ENCODE results near the gene TENT5A. TPM values are rescaled to one million over a fixed set of nuclear protein-coding genes. Genes with fewer than 3 reads are reported as not detected.

TENT5A gene
- total RNA-seq, 1 donor: 13.7 TPM

DNA sequence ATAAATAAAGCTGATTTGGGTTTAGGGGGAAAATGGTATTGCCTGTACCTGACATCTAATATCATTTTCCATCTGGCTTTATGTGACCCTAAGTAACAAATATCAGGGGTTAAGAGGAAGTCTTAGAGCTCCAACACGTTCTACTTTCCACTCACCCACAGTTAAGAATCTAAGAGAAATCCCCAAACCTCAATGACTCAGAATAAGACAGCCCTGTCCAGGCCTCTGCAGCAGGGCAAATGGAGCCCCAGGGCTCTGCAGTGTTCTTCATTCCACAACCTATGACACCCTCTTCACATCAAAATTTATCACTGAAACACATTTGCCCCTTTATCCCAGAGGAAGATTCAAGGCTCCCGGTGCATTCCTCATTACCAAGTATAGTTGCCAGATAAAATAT, 20.3 kb upstream of the TENT5A start:
- DNase-seq (ENCODE audit: low read depth in 2 of 3, low spot score in 2 of 3): peak in 2 of 3 donors; percentile 70 to 81

DNA sequence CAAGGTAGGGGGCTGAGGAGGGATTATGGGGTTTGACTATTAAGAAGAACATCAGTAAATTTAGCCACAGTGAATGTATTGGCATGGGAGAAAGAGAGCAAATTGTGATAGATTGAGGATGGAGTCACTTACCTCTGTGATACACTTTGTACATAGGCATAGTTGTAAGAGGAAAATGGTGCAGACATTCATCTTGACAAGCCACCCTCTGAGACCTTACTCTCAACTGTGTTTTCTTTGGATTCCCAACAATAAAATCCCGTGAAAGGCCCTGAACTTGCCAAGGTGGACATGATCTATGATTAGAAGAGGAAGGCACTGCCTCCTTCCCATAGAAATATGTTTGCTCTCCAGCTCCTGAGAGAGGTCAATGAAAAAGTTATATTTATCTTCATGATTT, 18.6 kb upstream of the TENT5A start:
- DNase-seq (ENCODE audit: low read depth in 2 of 3, low spot score in 2 of 3): no peak

DNA sequence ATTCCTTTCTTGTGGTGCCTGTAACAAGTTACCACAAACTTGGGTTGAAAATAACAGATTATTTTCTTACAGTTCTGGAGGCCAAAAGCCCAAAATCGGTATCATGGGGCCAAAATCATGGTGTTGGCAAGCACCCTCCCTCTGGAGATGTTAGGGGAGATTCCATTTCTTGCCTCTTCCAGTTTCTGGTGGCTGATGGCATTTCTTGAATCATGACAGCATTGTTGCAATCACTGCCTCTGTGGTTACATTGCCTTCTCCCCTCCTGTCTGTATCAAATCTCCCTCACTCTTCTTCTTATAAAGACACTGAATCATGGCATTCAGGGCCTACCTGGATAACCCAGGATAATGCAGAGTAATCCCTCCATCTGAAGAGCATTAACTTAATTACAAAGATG, 17.9 kb upstream of the TENT5A start:
- DNase-seq (ENCODE audit: low read depth in 2 of 3, low spot score in 2 of 3): no peak

DNA sequence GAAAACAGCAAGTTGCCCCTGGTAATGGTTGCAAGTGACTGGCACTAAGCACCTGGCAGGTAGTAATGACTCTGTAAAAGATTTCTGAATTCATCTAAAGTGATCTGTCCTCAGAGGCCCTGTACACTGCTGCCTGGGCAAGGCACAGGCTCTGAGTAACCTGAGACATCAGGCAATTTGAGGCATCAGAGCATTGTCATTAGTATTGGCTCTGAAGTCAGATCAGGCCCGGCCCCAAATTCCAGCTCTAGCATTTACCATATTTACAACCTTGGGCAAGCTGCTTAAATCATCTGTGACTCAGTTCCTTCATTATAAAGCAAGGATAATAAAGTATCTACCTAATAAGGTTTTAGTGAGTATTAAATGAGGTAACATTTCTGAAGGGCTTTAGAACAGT, 17.3 kb upstream of the TENT5A start:
- no peak for DNase-seq (ENCODE audit: low read depth in 2 of 3, low spot score in 2 of 3)

DNA sequence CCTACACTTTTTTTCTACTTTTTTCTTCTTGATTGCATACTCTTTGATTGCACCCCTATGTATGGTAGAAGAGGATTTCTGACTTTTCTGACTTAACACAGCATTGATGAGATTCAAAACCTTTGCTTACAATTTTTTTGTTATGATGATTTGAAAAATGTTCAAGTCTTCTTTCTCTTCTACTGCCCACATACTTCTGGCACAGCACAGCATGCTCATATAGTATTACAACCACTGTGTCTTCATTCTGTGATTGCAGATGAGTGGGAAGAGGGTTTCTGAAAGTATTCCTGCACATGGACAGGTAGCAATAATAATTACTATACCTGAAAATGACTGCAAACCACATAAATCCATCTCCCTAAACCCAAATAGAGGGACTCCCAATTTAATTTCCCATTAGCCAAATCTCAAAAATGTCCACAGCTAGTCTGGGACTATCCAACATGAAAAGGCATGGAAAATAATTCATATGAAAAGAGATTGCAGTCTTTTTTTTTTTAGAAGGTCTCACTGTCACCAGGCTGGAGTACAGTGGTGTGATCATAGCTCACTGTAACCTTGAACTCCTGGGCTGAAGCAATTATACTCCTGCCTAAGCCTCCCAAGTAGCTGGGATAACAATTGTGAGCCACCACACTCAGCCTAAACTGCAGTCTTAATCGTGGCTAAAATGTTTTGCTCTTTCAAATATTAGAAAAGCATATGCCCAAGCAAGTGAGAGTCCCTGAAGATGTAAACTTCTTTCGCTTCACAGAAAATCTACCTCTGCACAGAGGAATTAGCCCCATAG, 15.9 kb upstream of the TENT5A start:
- no peak for DNase-seq (ENCODE audit: low read depth in 2 of 3, low spot score in 2 of 3)

DNA sequence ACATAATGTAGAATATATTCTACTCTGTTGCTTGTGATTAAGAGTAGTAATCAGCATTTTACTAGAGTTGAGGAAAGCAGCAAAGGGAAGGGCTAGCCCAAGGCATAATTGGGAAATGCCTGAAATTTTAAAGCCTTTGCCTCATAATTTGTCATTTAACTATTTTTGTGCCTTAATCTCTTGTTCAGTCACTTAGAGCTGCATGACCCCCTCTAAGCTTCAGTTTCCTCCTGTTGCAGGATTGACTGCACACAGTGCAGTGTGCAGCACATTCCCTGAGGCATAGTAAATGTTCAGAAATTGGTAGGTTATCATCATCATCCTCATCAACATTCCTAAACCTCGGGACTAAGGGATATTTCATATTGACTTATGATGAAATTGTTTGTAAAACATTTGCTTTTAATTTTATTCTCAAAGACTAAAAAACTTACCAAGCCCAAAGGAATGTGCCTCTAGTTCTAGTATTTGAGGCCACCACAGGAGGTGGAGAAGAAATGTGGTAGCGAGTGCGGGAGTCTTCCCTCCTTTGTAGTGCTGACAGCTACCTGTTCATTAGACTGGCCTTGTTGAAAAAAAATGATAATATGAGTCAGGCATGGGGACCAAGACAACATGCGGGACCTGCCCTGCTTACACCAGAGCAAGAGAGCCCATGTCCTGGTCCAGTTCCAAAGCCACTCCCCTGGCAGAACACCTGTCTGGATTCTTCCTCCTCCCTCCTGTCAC, 14.8 kb upstream of the TENT5A start:
- DNase-seq (ENCODE audit: low read depth in 2 of 3, low spot score in 2 of 3): no peak

DNA sequence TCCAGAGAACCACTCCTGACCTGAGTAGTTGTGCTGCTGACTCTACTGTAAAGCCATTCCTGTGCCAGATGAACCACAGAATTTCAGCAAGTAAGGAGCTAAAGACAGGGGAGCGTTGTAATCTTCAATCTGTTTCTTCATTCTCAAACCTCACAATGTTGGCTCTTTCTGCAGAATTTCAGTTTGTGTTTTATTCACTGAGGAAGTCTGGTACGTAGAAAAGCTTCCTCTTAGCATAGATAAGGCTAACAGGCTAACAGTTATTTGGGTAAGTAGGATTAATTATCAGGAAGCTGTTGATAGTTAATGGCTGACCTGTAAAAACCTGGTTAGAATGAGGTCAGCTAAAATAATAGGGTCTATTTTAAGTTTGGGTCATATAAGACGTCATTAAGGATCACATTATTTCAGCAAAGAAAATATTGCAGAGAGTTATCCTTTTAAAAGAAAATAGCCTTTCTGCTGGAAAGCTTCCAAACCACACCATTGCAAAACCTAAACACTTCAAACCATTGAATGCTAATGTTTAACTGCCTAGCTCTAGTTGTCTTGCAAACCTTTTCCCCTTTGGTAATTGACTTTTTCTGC, 14.1 kb upstream of the TENT5A start:
- DNase-seq (ENCODE audit: low read depth in 2 of 3, low spot score in 2 of 3): peak in 2 of 3 donors; percentile 64 to 91

DNA sequence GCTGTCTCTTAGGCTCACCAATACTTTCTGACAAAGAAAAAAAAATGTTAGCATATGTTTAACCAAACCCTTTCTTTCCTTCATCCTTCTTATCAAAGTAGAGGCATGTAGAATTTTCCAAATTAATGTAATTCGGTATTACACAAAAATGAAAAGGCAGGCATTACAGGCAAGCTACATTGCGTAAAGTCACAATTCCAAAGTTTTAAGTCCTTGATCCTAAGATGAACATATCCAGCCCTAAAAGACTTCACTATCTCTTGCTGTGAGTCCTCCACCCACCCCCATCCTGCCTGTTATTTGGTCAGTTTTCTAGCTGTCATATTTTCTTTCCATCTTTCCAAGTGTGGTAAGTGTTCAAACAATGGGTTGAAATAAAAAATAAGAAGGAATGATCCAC, 12.1 kb upstream of the TENT5A start:
- DNase-seq (ENCODE audit: low read depth in 2 of 3, low spot score in 2 of 3): no peak

DNA sequence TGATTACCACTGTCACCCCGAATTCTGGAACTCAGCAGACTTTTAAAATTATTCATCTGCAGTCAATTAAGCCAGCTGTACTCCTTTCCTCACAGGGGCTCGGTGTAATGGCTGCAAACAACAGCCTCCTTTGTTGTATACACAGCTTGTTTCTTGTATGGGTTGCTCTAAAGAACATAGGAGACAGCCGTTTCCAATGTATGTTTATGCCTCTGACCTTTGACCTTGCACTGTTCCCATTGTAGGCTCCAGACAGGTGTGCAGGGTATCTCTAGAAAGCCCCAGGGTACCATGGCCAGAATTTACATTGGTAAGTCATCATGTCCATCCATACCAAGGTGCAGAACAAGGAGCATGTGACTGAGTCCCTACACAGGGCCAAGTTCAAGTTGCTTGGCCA, 11.5 kb upstream of the TENT5A start:
- no peak for DNase-seq (ENCODE audit: low read depth in 2 of 3, low spot score in 2 of 3)

DNA sequence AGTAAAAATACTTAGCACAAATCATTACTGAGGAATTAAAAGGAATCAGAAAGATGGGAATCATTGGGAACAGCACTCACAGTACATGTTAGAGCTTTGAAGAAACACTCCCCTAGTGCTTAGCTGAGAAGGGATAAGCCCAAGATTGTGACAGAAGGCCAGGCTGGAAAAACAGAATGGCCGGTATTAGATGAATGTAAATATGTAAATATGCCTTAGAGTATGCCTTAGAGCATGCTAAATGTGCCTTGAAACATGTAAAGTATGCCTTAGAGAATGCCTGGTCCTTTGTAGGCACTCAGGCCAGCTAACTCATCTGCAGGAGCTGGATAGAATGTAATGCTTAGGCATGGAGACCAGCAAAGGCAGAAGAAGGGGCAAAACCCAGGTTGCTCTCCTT, 10.6 kb upstream of the TENT5A start:
- DNase-seq (ENCODE audit: low read depth in 2 of 3, low spot score in 2 of 3): no peak

DNA sequence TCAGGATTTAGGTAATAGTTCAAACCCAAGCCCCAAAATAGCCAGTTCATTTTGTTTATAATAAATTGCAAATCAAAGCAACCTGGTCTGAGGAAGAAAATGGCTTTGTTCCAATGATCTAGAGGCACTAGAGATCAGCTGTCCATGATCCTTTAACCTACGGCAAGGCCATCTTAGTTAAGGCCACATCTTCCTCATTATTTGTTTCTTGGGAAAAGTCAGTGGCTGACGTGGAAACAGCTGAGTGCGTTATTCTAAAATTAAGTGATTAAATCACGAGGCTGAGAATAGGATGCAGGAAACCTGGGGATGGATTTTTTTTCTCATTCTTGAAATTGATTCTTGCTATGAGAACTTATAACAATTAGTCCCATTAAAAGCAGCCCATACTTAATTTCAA, 10.1 kb upstream of the TENT5A start:
- no peak for DNase-seq (ENCODE audit: low read depth in 2 of 3, low spot score in 2 of 3)

DNA sequence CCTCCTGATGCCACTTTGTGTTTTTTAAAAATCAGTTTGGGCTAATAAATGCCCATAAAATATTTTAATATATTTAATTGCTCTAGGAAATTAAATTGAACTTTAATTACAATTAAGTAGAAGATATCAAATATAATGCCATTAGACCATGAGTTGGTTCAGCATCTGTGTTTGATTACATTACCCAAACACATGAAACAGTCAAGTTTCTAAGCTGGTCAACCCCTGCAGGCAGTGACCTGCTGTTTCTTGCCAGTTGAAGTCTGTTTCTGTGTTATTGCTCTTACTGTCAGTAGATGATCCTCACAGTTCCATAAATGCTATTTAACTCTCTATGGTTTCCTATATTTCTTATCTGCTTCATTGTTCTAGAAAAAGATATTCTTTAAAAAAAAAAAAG, 9.7 kb upstream of the TENT5A start:
- DNase-seq (ENCODE audit: low read depth in 2 of 3, low spot score in 2 of 3): no peak

DNA sequence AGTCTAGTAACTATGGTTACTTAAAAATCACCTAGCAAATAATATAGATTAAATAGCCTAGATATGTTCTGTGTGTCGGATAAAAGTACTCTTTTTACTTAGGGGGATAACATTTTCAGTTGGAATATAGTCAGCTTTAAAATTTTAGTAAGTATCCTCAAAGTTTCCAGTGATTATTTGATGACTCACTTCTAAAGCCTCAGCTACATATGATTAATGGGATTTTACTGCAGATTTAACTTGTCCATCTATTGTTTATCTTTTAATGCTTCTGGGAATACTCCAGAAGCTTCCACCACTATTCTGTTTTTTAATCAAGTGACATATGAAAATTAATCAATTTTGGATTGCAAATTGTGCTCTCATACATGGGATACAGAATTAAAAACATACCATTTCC, 8.7 kb upstream of the TENT5A start:
- no peak for DNase-seq (ENCODE audit: low read depth in 2 of 3, low spot score in 2 of 3)

DNA sequence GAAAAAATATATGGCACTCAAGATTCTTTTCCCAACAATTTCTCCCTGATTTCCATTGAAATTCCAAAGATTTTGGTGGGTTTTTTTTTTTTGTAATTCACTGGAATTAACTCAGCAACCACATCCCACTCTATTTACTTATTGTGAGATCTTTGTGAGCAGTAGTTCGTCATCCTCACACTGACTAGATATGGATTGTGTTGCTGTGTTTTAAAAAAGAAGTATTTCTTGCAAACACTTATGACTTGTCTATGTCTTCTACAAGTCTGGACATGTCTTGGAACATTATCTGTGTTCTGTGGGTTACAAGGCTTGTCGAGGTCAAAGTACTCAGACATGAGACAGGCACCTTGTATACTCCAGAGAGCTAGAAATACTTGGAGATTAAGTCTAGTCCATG, 7.3 kb upstream of the TENT5A start:
- DNase-seq (ENCODE audit: low read depth in 2 of 3, low spot score in 2 of 3): no peak

DNA sequence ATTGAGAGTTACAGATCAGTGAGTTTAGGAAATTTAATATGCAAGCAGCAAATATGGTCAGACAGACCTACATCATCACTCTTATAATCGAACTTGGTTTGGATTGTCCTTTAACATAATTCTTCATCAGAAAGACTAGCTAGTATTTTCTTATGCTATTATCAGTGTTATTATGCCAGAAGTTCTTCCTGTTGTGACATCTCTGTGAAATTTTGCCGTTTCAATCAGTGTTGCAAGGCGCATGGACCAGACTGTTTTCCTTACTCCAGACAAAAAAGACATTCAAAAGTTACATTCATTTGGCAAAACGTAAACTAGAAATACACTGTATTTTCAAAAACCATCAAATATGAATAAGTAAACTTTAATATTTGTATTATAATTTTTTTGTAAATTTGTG, 5.7 kb upstream of the TENT5A start:
- DNase-seq (ENCODE audit: low read depth in 2 of 3, low spot score in 2 of 3): no peak

DNA sequence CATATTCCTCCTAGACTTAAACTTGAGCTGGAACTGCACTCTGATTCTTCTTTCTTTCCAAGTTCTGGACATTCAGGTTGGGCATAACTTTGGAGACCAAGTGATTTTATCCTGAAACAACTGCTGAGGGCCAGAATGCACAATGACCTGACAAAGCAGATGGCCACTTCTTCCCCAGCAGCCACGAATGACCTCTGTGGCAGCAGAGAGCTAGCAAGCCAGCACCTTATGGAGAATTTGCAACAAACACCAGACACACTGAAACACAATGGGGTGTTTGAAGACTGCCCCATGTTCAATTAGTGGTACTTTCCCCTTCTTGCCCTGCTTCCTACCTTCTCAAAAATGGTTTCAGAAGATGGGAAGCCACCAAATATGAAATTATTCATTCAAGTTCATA, 4.2 kb upstream of the TENT5A start:
- DNase-seq (ENCODE audit: low read depth in 2 of 3, low spot score in 2 of 3): no peak

DNA sequence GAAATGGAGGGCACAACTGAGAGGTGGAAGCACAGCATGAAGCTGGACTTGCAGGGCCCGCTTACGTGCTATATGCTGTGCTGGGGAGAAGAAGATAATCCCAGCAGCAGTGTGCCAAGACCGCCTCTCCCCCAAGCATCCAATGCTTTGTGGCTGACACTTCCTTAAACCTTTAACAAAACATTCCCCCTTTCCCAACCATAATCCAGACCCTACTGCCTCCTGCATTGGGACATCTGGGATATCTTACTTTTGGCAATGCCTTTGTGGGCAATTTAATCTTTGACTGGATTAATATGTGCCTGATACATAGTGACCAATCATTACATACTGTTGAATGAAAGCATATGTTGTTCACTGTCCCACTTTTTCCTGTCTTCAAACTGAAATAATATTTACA, 3.1 kb upstream of the TENT5A start:
- no peak for DNase-seq (ENCODE audit: low read depth in 2 of 3, low spot score in 2 of 3)

DNA sequence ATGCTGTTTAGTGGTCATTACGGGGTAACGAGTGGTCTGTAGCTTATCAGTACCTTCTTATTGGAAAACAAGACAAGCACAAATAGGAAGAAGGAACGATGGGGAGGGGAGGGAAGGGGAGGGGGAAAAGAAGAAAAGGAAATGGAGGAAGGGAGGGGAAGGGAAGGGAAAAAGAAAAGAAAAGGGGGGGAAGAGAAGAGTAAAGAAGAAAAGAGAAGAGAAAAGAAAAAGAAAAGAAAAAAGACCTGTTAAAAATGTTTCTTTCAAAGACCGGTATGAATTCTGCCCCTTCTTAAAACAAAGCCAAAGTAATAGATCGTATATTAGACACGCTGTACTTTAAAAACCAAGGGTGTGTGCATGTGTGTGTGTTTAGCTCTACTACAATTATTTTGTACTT, 2.4 kb upstream of the TENT5A start:
- DNase-seq (ENCODE audit: low read depth in 2 of 3, low spot score in 2 of 3): no peak

DNA sequence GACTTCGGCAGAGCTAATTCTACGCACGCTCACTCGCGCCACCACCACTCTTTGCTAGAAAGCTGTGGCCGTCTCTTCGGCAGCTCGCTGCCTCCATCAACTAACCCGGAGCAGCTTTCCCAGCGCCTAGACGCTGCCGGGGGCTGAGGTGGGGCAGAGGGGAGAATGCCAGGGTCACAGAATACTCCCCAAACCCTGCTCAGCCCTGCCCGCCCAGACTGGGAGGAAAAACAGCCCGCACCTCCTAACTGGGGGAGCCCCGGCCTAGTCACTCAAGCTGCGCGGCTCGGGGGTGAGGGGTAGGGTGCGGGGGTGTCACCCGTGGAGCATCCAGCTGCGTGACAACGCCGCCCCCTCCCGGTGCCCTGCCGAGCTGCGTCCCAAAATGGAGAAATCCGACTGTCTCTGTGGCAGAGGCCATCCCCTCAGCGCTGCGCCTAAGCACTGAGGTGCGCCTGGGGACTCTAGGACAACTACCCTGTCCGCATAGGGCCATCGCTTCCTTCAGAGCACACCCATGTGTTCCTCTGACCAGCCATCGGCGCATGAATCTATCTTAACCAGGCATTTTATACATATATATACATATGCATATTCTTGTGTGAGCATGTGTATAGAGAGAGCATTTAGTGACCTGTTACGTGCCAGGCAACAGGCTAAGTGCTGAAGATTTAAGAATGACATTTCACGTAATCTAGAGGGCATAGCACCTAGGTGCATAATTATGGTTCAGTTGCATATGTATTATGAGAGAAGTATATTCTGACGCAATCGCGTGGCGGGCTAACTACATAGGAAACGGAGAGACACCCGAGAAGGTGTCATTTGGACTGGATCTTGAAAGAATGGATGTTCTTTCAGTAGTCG, 1.5 kb upstream of the TENT5A start:
- peak; percentile 61 to 91 (median 85) for DNase-seq (ENCODE audit: low read depth in 2 of 3, low spot score in 2 of 3)

DNA sequence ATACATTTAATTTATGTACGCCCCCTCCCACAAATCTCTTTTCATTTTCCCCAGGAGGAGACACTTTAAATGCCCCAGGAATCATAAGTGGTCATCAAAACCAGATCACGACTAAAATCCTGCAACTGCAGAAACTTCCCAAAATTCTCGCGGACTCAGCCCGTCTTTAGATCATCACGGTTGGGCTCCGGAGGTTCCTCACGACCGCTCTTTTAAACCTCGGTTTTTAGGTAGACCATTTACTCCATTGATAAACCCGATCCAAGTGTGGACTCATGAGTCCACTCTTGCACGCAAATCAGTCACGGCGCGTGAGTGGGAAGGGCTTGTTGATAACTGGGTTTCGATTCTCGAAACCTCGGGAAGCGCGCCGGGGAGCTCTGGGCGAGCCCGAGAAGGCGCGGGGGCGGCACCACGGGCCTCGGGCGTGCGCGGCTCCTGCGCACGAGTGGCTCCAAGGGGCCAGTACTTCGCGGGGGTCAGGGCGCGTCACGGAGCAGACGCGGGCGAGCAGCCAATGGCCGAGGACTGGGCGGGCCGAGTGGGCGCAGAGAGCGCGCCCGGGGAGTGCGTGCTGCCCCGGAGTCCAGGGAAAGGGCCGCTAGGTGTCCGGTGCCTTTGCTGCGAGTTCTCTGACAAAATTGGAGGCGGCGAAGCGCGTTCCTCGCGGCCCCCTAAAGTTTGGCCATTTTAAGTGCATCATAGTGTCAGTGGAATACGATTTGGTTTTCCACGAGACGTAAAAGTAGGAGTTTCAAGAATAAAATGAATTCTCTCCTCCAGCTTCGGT, 635 bp upstream of the TENT5A start:
- peak; percentile 34 to 85 (median 82) for DNase-seq (ENCODE audit: low read depth in 2 of 3, low spot score in 2 of 3)

Data from hematopoietic multipotent progenitor cell (in vitro differentiated cells).